Gastroesophageal sphincter (tissue), 4 donors: Measurements from ENCODE around the gene TESK2. TPM values are rescaled to one million over a fixed set of nuclear protein-coding genes. Genes with fewer than 3 reads are reported as not detected.

Experiments used
- ATAC-seq: fragments of 150-250 bp; one replicate; pipeline ENCODE4 v1.9.1; 2016; ENCODE audit warnings: mild to moderate bottlenecking, moderate library complexity
- H3K27ac ChIP-seq, 4 donors: fragments of 200-600 bp; sonication (generic) in 3 of 4; 1 replicate in 3 of 4; 2 replicates in 1 of 4; pipeline ENCODE4 v1.5.1; 2016 to 2019
- H3K27me3 ChIP-seq: fragments of 200-600 bp; sonication (generic); one replicate; pipeline ENCODE4 v1.5.1; 2019
- H3K36me3 ChIP-seq, 2 donors: fragments of 200-600 bp; sonication (generic); one replicate each; pipeline ENCODE4 v1.5.1; 2019; ENCODE audit warnings: control low read depth in 1 of 2
- H3K4me1 ChIP-seq, 3 donors: fragments of 200-600 bp; sonication (generic); 1 replicate in 2 of 3; 2 replicates in 1 of 3; pipeline ENCODE4 v1.5.1; 2016 to 2019; ENCODE audit warnings: control low read depth in 2 of 3
- H3K4me3 ChIP-seq, 2 donors: fragments of 200-600 bp; sonication (generic); one replicate each; pipeline ENCODE4 v1.5.1; 2019; ENCODE audit warnings: mild to moderate bottlenecking in 1 of 2, moderate library complexity in 1 of 2
- H3K9me3 ChIP-seq, 3 donors: fragments of 200-600 bp; sonication (generic); one replicate each; pipeline ENCODE4 v1.5.1; 2017 to 2019; ENCODE audit warnings: control low read depth in 2 of 3
- EP300 ChIP-seq: sonication (generic); formaldehyde crosslinking; IDR thresholded peaks from one replicate; pipeline ENCODE4 v1.6.1; 2017; ENCODE audit warnings: antibody characterized with exemption, mild to moderate bottlenecking
- POLR2A ChIP-seq, 2 donors: fragments of 450-650 bp; IDR thresholded peaks; one replicate each; pipeline ENCODE4 v1.6.1; 2017; ENCODE audit warnings: antibody characterized with exemption in 2 of 2, mild to moderate bottlenecking in 2 of 2, moderate library complexity in 1 of 2
- POLR2AphosphoS5 ChIP-seq: sonication (generic); formaldehyde crosslinking; IDR thresholded peaks from one replicate; pipeline ENCODE4 v1.6.1; 2017; ENCODE audit warnings: antibody characterized with exemption
- WGBS, 2 donors: methylation state at CpG; one replicate each; pipeline ENCODE4 v1.1.5; 2018; ENCODE audit warnings: low coverage in 1 of 2; 5-methylcytosine and 5-hydroxymethylcytosine counted together
- total RNA-seq, 4 donors: library from RNA; depleted of rRNA; stranded (reverse); fragments of >200 nt; gene quantifications; one replicate each; pipeline ENCODE4 v1.1.0, GENCODE V29; 2016
- TF ChIP-seq, protein P1 (sequence below), 4 experiments: fragments of 200-600 bp in 2 of 4; fragments of 450-650 bp in 2 of 4; sonication (generic) in 1 of 4; IDR thresholded peaks; one replicate each; pipeline ENCODE4 v1.5.1; 2017 to 2019; ENCODE audit warnings: antibody characterized with exemption in 4 of 4, mild to moderate bottlenecking in 2 of 4, moderate library complexity in 2 of 4

The TESK2 gene
- total RNA-seq, 4 donors from 2014 or later: 3.9 to 8.6 (median 4.8) TPM

DNA sequence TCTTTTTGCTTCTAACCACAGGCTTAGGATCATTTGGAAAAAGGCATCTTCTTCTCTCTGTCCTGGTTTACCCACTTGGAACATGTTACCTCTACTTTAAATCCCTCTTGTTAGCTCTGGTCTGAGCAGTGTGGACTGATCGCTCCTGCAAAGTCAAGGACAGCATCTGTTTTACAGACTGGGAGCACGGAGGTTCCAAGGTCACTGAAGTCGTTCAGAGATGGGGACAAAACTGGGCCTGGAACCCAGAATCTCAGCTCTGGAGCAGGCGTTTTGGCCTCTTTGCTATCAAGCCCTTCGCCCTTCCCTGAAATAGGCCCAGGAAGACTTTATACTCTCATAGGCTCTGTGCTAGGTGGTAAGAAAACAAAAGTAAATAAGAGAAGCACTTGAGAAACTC is 139.5 kb downstream of the TESK2 start:
- WGBS, 2 donors: 87 to 92% methylated on average over 4 of the region's 5 CpGs
- H3K27me3 ChIP-seq: no peaks in the 10 kb centered on the region
- no peak overlapping the region for H3K27ac ChIP-seq

DNA sequence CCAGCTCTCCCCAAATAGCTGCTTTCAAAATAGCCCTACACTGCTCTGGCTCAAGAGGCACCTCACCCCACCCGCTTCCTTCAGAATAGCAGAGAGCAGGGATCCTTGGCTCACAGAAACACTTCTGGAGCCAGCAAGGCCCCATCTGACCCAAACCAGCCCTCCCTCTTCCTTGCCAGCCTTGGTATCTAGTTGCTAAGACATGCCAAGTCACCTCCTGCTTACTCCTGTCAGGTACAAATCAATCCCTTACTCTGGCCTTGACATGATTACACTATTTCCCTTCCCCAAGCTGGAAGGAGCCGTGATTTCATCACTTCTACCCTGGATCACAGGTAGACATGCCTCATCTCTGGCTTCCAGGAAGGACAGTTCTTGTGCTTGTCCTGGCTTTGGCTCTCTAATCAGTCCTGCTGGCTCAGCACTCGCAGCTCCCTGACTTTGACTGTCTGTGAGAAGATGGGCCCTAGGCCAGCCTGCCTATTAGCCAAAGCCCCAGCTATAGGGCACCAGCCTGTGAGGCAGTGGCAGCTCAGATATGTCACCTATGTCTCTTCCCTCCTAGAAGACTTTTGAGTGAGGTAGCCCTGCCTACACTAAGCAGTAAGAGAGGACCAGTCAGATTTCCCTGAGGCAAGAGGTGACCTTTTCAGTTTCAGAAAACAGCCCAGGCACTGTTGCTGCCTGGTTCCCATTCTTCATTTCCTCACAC is 141.8 kb downstream of the TESK2 start:
- Histone ChIP-seq H3K36me3 (peaks cover 0 to 29% of the 10 kb centered on the region in 2 donors), H3K4me1 (peaks cover 15 to 28% (median 18%) of the 10 kb centered on the region in 3 donors), H3K27me3 (no peaks in the 10 kb centered on the region), H3K9me3 (no peaks in the 10 kb centered on the region), H3K4me3 (no peak overlapping the region), H3K27ac (peak overlapping the region; percentile 66 to 74 (median 72))
- ATAC-seq: peak; percentile 59
- no CpG with 5 or more reads among the region's 3 CpGs for WGBS, 2 donors
- no peak for TF ChIP-seq POLR2A (IDR thresholded peaks at IDR 0.05)
- TF ChIP-seq POLR2AphosphoS5: no peak
- TF ChIP-seq EP300: no peak

More for the DNA sequence above, 139.5 kb downstream of the TESK2 start:
- peaks cover 15 to 28% (median 18%) of the 10 kb centered on the region in 3 donors for H3K4me1 ChIP-seq
- H3K9me3 ChIP-seq: no peaks in the 10 kb centered on the region
- no peak for ATAC-seq
- peaks cover 0 to 10% of the 10 kb centered on the region in 2 donors for H3K36me3 ChIP-seq
- TF ChIP-seq POLR2A (IDR thresholded peaks at IDR 0.05) (no peak), EP300 (no peak), POLR2AphosphoS5 (no peak)
- TF ChIP-seq, protein P1, sequence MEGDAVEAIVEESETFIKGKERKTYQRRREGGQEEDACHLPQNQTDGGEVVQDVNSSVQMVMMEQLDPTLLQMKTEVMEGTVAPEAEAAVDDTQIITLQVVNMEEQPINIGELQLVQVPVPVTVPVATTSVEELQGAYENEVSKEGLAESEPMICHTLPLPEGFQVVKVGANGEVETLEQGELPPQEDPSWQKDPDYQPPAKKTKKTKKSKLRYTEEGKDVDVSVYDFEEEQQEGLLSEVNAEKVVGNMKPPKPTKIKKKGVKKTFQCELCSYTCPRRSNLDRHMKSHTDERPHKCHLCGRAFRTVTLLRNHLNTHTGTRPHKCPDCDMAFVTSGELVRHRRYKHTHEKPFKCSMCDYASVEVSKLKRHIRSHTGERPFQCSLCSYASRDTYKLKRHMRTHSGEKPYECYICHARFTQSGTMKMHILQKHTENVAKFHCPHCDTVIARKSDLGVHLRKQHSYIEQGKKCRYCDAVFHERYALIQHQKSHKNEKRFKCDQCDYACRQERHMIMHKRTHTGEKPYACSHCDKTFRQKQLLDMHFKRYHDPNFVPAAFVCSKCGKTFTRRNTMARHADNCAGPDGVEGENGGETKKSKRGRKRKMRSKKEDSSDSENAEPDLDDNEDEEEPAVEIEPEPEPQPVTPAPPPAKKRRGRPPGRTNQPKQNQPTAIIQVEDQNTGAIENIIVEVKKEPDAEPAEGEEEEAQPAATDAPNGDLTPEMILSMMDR (IDR thresholded peaks at IDR 0.05): no peak
- no peak overlapping the region for H3K4me3 ChIP-seq

DNA sequence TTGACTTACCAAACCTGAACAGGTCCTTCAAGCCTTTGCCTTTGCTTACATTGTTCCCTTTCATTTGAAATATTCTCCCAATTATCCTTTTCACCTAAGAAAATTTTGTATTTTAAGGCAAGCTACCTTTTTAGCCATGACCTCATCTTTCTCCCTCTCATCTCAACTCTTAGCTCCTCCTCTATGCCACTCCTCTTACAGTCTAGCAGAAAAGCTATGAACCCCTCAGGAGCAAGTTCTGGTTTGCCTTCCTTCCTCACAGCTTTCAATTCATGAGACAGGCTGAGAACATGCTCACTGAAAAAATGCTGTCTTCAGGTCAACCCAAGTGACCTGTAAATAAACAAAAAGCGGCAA is 142.4 kb downstream of the TESK2 start:
- 0% methylated on average over 1 of the region's 1 CpG for WGBS, 2 donors

DNA sequence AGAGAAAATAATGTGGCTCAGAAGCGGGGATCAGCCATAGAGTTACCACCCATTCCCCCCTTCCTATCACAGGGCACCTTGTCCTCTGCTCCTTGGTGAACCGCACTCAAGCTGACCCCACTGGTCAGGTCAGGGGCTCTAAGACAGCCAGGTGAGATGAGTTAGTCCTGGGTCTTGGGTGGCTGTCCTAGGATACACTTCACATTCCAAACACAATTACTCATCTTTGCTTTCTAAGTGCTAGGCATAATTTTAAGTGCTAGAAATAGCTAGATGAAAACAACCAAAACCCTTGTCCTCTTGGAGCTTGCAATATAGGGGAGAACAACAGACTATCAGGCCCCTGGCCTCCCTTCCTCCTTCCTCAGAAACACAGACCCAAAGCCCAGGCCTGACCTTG is 142.9 kb downstream of the TESK2 start:
- no peak for ATAC-seq
- WGBS, 2 donors: 100% methylated on average over 1 of the region's 2 CpGs

More for the DNA sequence above, 142.4 kb downstream of the TESK2 start:
- H3K4me1 ChIP-seq: peaks cover 15 to 28% (median 18%) of the 10 kb centered on the region in 3 donors
- peaks cover 0 to 35% of the 10 kb centered on the region in 2 donors for H3K36me3 ChIP-seq
- no peak overlapping the region for H3K4me3 ChIP-seq
- TF ChIP-seq POLR2A (IDR thresholded peaks at IDR 0.05) (no peak), EP300 (no peak), POLR2AphosphoS5 (no peak)
- TF ChIP-seq, protein P1 (IDR thresholded peaks at IDR 0.05): no peak
- no peak for ATAC-seq
- H3K9me3 ChIP-seq: no peaks in the 10 kb centered on the region
- no peaks in the 10 kb centered on the region for H3K27me3 ChIP-seq
- peak overlapping the region; percentile 66 to 74 (median 72) for H3K27ac ChIP-seq

DNA sequence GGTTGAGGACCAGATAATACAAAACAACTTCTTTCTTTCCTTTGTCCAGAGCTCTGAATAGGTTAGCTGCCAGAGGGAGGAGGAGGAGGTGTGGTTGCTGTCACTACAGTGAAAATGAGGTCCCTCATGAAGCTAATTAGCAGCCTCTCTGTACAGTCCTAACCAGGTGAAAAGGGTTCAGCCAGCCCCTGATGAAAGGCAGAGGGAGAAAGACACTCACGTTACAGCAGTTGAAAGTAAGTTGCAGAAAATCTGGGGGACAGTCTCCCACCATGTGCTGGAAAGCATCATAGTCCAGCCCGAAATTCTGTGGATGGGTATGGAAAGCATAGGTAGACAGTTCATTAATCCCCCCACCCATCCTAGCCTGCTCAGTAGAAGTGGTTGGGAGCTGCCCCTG is 144.5 kb downstream of the TESK2 start:
- Histone ChIP-seq H3K4me1 (peaks cover 15 to 43% (median 19%) of the 10 kb centered on the region in 3 donors), H3K27ac (no peak overlapping the region), H3K9me3 (no peaks in the 10 kb centered on the region), H3K4me3 (no peak overlapping the region), H3K36me3 (peaks cover 0 to 52% of the 10 kb centered on the region in 2 donors), H3K27me3 (no peaks in the 10 kb centered on the region)
- ATAC-seq: no peak
- TF ChIP-seq, protein P1 (IDR thresholded peaks at IDR 0.05): no peak
- no peak for TF ChIP-seq POLR2A (IDR thresholded peaks at IDR 0.05)
- 90 to 100% methylated on average over 1 to 2 of the region's 2 CpGs for WGBS, 2 donors

More for the DNA sequence above, 142.9 kb downstream of the TESK2 start:
- Histone ChIP-seq H3K27ac (peak overlapping the region; percentile 66 to 74 (median 72)), H3K4me3 (no peak overlapping the region), H3K4me1 (peaks cover 15 to 28% (median 18%) of the 10 kb centered on the region in 3 donors), H3K9me3 (no peaks in the 10 kb centered on the region), H3K36me3 (peaks cover 0 to 37% of the 10 kb centered on the region in 2 donors), H3K27me3 (no peaks in the 10 kb centered on the region)
- TF ChIP-seq, protein P1 (IDR thresholded peaks at IDR 0.05): no peak
- TF ChIP-seq POLR2A (IDR thresholded peaks at IDR 0.05): no peak
- no peak for TF ChIP-seq EP300
- no peak for TF ChIP-seq POLR2AphosphoS5
